Lung microvascular endothelial cell (primary cell): Measurements from ENCODE around the gene GABBR2. TPM values are rescaled to one million over a fixed set of nuclear protein-coding genes. Genes with fewer than 3 reads are reported as not detected.

Source experiments
- DNase-seq, 2 donors: peaks; one replicate each; pipeline versions ENCODE4 v3.0.0 to v3.0.0-alpha.2; 2010; ENCODE audit warnings: low read depth in 2 of 2
- total RNA-seq: library from RNA; depleted of rRNA; stranded (reverse); fragments of >200 nt; gene quantifications from 2 replicates; pipeline ENCODE4 v1.2.1, GENCODE V29; 2014

GABBR2 gene
- total RNA-seq, 1 donor from 2014 or later, result 1.2 TPM

- DNase-seq, result no peak
Measured at GRCh38 chr9:98570055-98570454, 138.7 kb downstream of the GABBR2 start.

- no peak for DNase-seq
Measured at GRCh38 chr9:98569491-98569890, 139.2 kb downstream of the GABBR2 start.

- no peak for DNase-seq
Measured at GRCh38 chr9:98568909-98569469, 139.7 kb downstream of the GABBR2 start.

GRCh38 chr9:98568234-98568908 is 140.4 kb downstream of the GABBR2 start:
- no peak for DNase-seq

GRCh38 chr9:98567540-98568233 is 141.0 kb downstream of the GABBR2 start:
- DNase-seq, result no peak

- DNase-seq, result no peak
Measured at GRCh38 chr9:98565152-98566135, 143.3 kb downstream of the GABBR2 start.

GRCh38 chr9:98564714-98565113 is 144.0 kb downstream of the GABBR2 start:
- DNase-seq, result no peak

GRCh38 chr9:98563988-98564387 is 144.7 kb downstream of the GABBR2 start:
- no peak for DNase-seq

- no peak for DNase-seq
Measured at GRCh38 chr9:98563212-98563907, 145.4 kb downstream of the GABBR2 start.

GRCh38 chr9:98559561-98559960 is 149.2 kb downstream of the GABBR2 start:
- peak in 1 of 2 donors; percentile 59 for DNase-seq

- DNase-seq, result no peak
Measured at GRCh38 chr9:98558575-98558974, 150.2 kb downstream of the GABBR2 start.

- DNase-seq, result no peak
Measured at GRCh38 chr9:98556511-98556910, 152.2 kb downstream of the GABBR2 start.

- DNase-seq, result no peak
Measured at GRCh38 chr9:98555651-98556465, 152.9 kb downstream of the GABBR2 start.

- DNase-seq, result no peak
Measured at GRCh38 chr9:98554752-98555151, 154.0 kb downstream of the GABBR2 start.

GRCh38 chr9:98552331-98552730 is 156.4 kb downstream of the GABBR2 start:
- peak; percentile 41 to 65 for DNase-seq

GRCh38 chr9:98551511-98552286 is 157.0 kb downstream of the GABBR2 start:
- DNase-seq, result peak in 1 of 2 donors; percentile 51

GRCh38 chr9:98550206-98550820 is 158.4 kb downstream of the GABBR2 start:
- no peak for DNase-seq

GRCh38 chr9:98549401-98549800 is 159.3 kb downstream of the GABBR2 start:
- DNase-seq, result no peak

- DNase-seq, result no peak
Measured at GRCh38 chr9:98547606-98548005, 161.1 kb downstream of the GABBR2 start.
